ENCODE measurements around the gene RTBDN.

Gene RTBDN

DNA sequence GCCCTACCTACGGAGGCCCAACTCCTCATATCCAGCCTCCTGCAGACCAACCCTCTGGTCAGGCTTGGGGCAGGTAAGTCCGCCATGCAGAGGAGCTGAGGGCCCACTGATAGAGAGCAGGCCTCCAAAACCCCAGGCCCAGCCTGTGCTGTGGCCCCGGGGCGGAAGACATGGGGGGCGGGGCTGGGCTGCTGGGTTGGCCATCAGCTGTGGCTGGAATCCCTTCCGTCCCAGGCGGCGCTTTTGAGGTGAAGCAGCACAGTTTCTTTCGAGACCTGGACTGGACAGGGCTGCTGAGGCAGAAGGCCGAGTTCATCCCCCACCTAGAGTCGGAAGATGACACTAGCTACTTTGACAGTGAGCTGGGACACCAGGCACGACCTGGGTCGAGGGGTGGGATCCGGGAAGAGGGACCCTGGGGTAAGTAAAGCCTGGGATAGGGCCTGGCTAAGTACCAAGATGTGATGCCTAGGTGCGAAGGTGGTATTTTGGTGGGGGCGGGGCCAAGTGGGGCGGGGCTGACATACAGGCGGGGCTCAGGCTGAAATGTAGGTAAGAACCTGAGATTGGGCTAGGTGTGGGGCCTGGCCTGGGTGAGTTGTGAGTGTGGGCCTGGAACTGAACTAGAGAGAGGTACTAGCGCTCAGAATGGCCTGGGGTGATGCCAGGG is 31.5 kb upstream of the RTBDN start:
- no peak overlapping the region for H3K4me3 ChIP-seq (ENCODE audit: low read length)
- no peak for TF ChIP-seq CTCF (conservative IDR thresholded peaks at IDR 0.05; ENCODE audit: low read depth, low read length)
- DNase-seq (ENCODE audit: low read depth) = no peak

GRCh38 chr19:12864721-12865715 is 30.6 kb upstream of the RTBDN start:
- DNase-seq (ENCODE audit: low read depth) = no peak
- no peak for TF ChIP-seq CTCF (conservative IDR thresholded peaks at IDR 0.05; ENCODE audit: low read depth, low read length)
- H3K4me3 ChIP-seq (ENCODE audit: low read length) = no peak overlapping the region

GRCh38 chr19:12864143-12864542 is 29.8 kb upstream of the RTBDN start:
- no peak for TF ChIP-seq CTCF (conservative IDR thresholded peaks at IDR 0.05; ENCODE audit: low read depth, low read length)
- H3K4me3 ChIP-seq (ENCODE audit: low read length) = no peak overlapping the region
- DNase-seq (ENCODE audit: low read depth) = no peak

DNA sequence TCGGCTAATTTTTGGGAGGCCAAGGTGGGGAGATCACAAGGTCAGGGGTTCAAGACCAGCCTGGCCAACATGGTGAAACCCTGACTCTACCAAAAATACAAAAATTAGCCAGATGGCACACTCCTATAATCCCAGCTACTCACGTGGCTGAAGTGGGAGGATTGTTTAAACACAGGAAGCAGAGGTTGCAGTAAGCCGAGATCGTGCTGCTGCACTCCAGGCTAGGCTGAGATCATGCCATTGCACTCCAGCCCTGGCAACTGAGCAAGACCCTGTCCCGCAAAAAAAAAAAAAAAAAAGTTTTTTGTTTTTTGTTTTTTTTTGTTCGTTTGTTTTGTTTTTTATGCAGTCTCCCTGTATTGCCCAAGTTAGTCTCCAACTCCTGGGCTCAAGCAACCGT is 25.2 kb upstream of the RTBDN start:
- no peak for DNase-seq (ENCODE audit: low read depth)
- no peak overlapping the region for H3K4me3 ChIP-seq (ENCODE audit: low read length)
- no peak for TF ChIP-seq CTCF (conservative IDR thresholded peaks at IDR 0.05; ENCODE audit: low read depth, low read length)

- TF ChIP-seq CTCF (conservative IDR thresholded peaks at IDR 0.05; ENCODE audit: low read depth, low read length) = no peak
- no peak for DNase-seq (ENCODE audit: low read depth)
- H3K4me3 ChIP-seq (ENCODE audit: low read length) = no peak overlapping the region
These were observed 23.9 kb upstream of the RTBDN start for GRCh38 chr19:12858041-12858928.

- no peak for DNase-seq (ENCODE audit: low read depth)
- no peak overlapping the region for H3K4me3 ChIP-seq (ENCODE audit: low read length)
- no peak for TF ChIP-seq CTCF (conservative IDR thresholded peaks at IDR 0.05; ENCODE audit: low read depth, low read length)
These were observed 22.3 kb upstream of the RTBDN start for GRCh38 chr19:12856653-12857052.
